Neuron (in vitro differentiated cells): ENCODE data around the gene GPR176.

Source experiments
- H2AFZ ChIP-seq: one replicate; pipeline ENCODE4 v1.6.1; 2013; ENCODE audit warnings: low read depth, mild to moderate bottlenecking, inconsistent platforms, low read length, moderate library complexity
- H3K27me3 ChIP-seq: one replicate; pipeline ENCODE4 v1.6.1; 2013; ENCODE audit warnings: low read length; ENCODE audit not compliant: insufficient read depth
- H3K36me3 ChIP-seq: one replicate; pipeline ENCODE4 v1.6.1; 2013; ENCODE audit warnings: low read length; ENCODE audit not compliant: insufficient read depth
- H3K4me1 ChIP-seq: one replicate; pipeline ENCODE4 v1.6.1; 2013; ENCODE audit warnings: low read length; ENCODE audit not compliant: insufficient read depth
- H3K4me3 ChIP-seq: 2 replicates; pipeline ENCODE4 v1.5.1; 2013; ENCODE audit warnings: mild to moderate bottlenecking, low read length, moderate library complexity
- H3K9me3 ChIP-seq: one replicate; pipeline ENCODE4 v1.6.1; 2013; ENCODE audit warnings: low read length

Gene GPR176

DNA sequence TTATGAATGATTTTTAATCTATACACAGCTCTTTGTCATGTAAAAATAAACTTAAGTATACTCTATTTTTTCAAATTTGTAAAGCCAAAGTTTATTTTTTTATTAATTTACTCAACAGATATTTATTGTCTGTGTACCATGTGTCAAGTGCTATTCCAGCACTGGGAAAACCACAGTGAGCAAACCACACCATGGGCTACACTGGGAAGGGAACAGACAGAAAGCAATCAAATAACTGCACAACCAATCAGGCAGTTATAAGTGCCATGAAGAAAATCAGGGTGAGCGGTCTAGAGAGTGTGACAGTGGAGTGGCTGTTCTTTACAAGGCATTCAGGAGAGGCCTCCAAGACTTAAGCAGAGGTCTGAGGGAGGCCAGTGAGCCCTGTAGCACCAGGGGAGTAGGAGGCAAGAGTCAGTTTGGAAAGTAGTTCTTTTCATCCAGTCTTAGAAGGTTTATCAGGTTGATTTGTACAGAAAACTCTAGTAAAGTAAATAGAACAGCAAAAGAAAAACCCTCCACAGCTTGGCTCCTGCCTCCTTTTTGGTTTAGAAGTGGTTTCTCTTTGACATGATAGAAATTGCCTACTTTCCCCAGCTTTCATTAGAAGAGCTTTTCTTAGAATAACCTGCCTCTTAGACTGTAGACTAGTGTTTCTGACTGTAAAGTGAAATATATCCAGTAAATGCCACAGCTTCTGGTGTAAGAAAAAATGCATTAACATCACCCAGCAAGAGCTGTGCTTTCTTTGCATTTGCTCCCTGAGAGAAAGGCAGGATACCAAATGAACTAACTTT lies 27.5 kb upstream of the GPR176 start:
- Histone ChIP-seq H2AFZ (no peak overlapping the region), H3K27me3 (no peaks in the 10 kb centered on the region), H3K9me3 (peaks cover 19% of the 10 kb centered on the region), H3K4me3 (no peak overlapping the region), H3K4me1 (no peaks in the 10 kb centered on the region), H3K36me3 (peaks cover 70% of the 10 kb centered on the region)

DNA sequence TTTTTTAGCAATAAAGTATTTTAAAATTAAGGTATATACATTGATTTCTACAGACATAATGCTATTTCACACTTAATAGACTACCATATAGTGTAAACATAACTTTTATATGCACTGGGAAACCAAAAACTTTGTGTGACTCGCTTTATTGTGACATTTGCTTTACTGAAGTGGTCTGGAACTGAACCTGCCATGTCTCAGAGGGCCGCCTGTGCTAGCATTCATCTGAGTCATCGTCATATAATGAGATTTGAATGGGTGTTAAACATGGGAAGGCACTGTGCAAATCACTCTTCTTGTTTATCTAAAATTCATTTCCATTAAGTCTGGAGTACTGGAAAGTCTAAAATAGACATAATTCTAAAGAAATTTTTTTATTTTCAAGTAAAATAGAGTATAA lies 26.8 kb upstream of the GPR176 start:
- H3K9me3 ChIP-seq: peaks cover 17% of the 10 kb centered on the region
- no peak overlapping the region for H3K4me3 ChIP-seq
- no peaks in the 10 kb centered on the region for H3K27me3 ChIP-seq
- no peaks in the 10 kb centered on the region for H3K4me1 ChIP-seq
- H3K36me3 ChIP-seq: peaks cover 69% of the 10 kb centered on the region
- H2AFZ ChIP-seq: no peak overlapping the region

DNA sequence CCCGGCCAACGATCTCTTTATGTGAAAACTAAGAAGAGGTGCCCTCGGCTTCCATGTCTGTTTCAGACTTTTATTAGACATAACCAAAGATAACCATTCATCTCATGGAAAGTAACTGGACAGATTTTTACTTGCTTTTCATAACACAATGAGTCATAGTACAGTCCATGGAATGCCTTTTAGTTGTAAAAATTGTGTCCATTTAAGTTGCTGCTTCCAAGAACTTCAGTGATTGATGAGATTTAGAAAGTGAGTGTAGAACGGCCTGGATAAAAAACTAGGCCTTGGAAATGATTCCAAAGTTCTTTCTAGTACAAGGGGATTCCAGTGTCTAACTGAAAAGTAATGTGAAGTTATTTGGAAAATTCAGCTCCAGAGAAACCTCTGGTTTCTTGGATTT lies 24.7 kb upstream of the GPR176 start:
- Histone ChIP-seq H3K4me3 (no peak overlapping the region), H3K9me3 (peaks cover 18% of the 10 kb centered on the region), H3K27me3 (no peaks in the 10 kb centered on the region), H3K36me3 (peaks cover 66% of the 10 kb centered on the region), H3K4me1 (peaks cover 5% of the 10 kb centered on the region), H2AFZ (no peak overlapping the region)

DNA sequence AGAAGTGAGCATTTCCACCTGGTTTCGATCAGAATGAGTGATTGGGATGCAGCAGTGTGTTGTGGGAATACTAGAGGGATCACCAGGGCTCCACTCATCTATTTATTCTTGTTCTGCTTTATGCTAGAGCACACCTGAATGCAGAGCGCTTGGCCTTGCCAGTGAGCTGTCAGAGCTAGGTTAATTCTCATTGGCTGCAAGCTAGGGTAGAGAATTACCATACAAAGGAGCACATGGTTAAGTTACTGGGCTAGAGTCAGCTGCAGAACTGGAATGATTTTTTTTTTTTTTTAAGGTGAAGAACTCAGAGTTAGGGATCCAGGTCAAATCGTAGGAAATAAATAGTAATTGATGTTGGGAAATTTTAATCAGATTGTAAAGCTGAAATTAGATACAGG lies 22.7 kb upstream of the GPR176 start:
- Histone ChIP-seq H2AFZ (no peak overlapping the region), H3K27me3 (no peaks in the 10 kb centered on the region), H3K36me3 (peaks cover 65% of the 10 kb centered on the region), H3K9me3 (peaks cover 18% of the 10 kb centered on the region), H3K4me1 (peaks cover 10% of the 10 kb centered on the region), H3K4me3 (no peak overlapping the region)

DNA sequence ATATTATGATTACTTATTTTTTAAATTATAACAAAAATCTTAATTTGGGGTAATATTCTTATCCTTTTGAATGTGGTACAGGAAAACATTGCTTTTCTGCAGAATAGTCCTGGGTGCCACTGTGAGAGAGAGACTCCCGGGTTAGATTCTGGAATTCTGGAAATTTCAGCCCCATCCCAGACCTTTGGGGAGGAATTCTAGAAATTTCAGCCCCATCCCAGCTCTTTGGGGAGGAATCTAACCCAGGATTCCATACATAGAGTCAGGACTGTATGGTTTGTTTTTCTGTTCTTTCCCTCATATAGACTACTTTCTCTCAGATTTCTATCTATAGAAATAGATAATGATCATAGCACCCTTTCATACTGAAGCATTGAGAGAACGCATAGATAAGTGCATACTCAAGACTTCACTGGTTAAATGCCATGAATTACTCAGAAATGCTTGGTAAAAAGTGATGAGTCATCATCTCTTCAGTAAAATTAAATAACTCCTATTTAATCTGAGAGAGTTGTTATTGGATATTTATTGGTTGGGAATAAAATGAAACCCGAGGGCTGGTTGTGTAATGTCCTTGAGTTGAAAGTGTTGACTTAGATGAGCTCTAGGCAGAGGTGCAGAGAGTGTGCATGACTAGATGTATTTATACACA lies 22.2 kb upstream of the GPR176 start:
- Histone ChIP-seq H3K4me1 (peaks cover 10% of the 10 kb centered on the region), H3K36me3 (peaks cover 65% of the 10 kb centered on the region), H3K4me3 (no peak overlapping the region), H3K9me3 (peaks cover 18% of the 10 kb centered on the region), H3K27me3 (no peaks in the 10 kb centered on the region), H2AFZ (no peak overlapping the region)

DNA sequence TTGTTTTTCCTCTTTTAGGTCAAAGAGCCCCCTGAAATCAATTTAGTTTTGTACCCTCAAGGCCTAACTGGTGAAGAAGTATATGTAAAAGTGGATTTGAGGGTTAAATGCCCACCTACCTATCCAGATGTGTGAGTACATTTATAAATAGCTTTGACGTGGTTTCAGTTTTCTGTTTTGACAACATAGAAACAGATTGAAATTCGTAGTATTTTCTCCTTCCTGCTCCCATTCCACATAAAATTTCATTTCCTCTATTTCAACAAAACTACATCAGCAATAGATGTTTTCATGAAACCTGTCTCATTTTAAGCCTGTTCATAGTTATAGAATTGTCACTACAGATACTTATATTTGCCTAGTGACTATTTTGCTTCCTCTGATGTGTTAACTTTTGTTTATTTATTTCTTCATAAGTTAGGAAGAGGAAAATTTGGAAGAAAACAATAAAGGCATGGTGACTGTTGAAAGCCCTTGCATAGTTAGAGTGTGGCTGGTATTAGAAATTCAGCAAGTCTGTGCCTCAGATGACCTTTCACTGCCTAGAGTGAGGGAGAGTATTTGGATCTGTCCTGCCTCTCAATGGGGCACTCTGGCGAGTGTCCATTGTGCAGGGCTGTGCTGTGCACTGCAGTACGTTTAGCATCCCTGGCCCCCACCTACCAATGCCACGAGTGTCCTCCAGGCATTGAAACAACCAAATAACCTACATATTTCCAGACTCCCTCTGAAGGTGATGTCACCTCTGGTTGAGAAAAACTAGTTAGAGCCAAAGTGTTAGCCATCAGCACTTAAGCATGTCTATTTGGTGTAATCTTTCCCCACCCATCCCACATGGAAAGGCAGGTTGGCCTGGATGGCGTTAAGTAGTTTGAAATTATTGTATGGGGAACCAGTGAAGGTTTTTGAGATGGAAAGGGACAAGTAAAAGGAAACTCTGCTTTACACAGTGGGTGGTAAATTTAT lies 19.7 kb upstream of the GPR176 start:
- Histone ChIP-seq H3K4me1 (peaks cover 11% of the 10 kb centered on the region), H2AFZ (no peak overlapping the region), H3K36me3 (peaks cover 48% of the 10 kb centered on the region), H3K4me3 (no peak overlapping the region), H3K27me3 (no peaks in the 10 kb centered on the region), H3K9me3 (peaks cover 7% of the 10 kb centered on the region)

DNA sequence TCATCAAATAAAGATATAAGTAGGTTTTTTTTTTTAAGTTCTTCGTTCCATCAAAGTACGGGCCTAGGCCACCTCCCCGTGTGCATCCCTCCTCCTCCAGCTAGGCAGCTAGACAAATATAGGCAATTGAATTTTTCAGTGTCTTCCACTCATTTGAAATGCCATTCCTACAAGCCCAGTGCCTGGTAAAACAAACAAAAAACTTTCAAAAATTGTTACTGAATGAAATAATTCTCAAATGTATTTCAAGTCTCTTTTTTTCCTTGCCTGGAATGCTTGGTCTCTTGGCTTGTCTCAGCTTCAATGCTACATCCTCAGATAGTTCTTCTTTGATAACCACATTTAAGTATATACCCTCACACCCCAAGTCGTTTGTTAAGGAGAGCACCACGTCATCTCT lies 17.6 kb upstream of the GPR176 start:
- Histone ChIP-seq H3K4me3 (no peak overlapping the region), H2AFZ (no peak overlapping the region), H3K9me3 (peaks cover 3% of the 10 kb centered on the region), H3K36me3 (peaks cover 31% of the 10 kb centered on the region), H3K4me1 (peaks cover 15% of the 10 kb centered on the region), H3K27me3 (no peaks in the 10 kb centered on the region)

DNA sequence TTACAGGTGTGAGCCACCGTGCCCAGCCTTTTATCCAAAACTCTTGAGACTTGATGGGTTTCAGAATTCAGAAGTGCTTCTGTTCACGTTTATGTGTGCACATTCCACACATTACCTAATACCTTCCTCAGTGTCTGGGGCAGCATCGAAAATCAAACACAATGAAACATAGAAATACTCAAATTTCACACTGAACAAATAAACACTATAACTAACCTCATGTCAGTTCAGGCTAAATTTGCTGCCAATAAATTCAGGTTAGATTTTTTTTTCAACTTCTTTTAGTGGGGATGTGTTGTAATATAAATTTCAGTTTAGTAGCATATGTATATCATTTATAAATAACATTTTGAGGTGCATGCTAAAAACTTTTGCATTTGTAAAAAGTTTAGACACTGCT lies 16.6 kb upstream of the GPR176 start:
- Histone ChIP-seq H3K27me3 (no peaks in the 10 kb centered on the region), H3K4me1 (peaks cover 15% of the 10 kb centered on the region), H2AFZ (no peak overlapping the region), H3K4me3 (no peak overlapping the region), H3K36me3 (peaks cover 25% of the 10 kb centered on the region), H3K9me3 (peaks cover 3% of the 10 kb centered on the region)

DNA sequence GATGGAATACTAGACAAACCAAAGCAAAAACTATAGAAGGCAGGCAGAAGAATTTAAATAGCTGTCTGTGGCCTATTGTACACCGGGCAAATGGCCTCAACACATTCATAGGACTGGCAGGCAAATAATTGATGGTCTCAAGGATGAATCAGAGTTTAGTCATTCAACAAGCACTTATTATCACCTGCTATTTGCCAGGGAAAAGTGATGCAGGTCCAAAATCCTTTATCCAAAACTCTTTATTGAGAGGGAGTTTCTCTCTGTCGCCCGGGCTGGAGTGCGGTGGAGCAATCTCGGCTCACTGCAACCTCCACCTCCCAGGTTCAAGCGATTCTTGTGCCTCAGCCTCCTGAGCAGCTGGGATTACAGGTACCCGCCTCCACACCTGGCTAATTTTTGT lies 16.1 kb upstream of the GPR176 start:
- Histone ChIP-seq H2AFZ (no peak overlapping the region), H3K4me3 (no peak overlapping the region), H3K4me1 (peaks cover 15% of the 10 kb centered on the region), H3K27me3 (no peaks in the 10 kb centered on the region), H3K36me3 (peaks cover 20% of the 10 kb centered on the region), H3K9me3 (peaks cover 3% of the 10 kb centered on the region)

DNA sequence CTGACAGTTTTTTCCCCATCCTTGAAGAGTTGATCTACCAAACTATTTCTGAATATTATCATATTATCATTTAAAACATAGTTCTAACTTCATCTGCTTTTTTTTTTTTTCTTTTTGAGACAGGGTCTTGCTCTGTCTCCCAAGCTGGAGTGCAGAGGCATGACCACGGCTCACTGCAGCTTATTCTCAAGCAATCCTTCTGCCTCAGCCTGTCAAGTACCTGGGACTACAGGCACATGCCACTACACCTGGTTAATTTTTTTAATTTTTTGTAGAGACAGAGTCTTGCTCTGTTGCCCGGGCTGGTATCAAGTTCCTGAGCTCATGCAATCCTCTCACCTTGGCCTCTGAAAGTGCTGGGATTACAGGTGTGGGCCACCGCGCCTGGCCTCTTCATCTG lies 15.2 kb upstream of the GPR176 start:
- H3K4me3 ChIP-seq: peak overlapping the region; percentile 86
- no peaks in the 10 kb centered on the region for H3K27me3 ChIP-seq
- H3K9me3 ChIP-seq: peaks cover 2% of the 10 kb centered on the region
- H2AFZ ChIP-seq: no peak overlapping the region
- peaks cover 13% of the 10 kb centered on the region for H3K36me3 ChIP-seq
- H3K4me1 ChIP-seq: peaks cover 15% of the 10 kb centered on the region

DNA sequence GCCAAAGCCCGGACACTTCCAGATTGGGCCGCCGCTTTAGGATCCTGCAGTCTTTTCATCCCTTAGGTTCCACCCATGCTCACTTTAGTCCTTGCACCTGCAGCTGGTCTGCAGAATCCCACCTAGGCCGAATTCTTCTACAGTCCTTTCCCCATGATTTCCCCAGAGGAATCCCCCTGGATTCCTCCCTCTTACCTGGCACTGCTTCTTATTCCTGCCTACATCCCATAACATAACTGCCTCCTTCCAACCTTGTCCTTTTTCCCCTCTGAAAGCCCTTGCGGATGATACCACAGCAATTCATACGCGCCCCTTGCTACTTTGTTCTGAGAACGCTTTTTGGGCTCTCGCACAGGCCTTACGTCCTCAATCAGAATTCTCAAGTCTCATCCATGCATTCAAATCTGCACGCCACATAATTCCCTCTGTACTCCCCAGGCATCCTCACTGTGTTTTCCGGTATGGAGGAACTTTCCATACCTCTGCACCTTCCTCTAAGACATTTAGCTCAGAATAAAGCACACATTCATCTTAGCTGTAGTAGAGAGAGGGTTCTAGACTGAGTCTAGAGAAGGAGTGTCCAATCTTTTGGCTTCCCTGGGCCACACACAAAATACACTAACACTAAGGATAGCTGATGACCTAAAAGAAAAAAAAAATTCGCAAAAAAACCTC lies 14.5 kb upstream of the GPR176 start:
- H3K27me3 ChIP-seq: peaks cover 1% of the 10 kb centered on the region
- peaks cover 13% of the 10 kb centered on the region for H3K36me3 ChIP-seq
- peak overlapping the region; percentile 88 for H2AFZ ChIP-seq
- peaks cover 2% of the 10 kb centered on the region for H3K9me3 ChIP-seq
- peak overlapping the region; percentile 86 for H3K4me3 ChIP-seq
- peaks cover 8% of the 10 kb centered on the region for H3K4me1 ChIP-seq

DNA sequence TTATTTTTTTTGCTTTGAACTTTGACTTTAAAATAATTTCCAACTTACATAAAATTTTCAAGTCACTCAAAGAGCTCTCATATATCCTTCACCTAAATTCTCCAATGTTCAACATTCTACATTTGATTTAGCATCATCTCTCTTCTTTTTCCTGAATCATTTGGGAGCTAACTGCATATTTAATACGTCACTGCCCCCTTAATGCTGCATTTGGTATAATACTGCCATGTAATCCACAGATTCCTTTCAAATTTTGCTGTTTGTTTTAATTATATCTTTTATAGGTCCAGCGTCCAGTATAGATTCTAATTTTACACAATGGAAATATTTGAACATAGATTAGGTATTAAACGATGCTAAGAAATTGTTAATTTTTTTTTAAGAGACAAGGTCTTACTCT lies 11.5 kb upstream of the GPR176 start:
- no peak overlapping the region for H3K4me3 ChIP-seq
- peaks cover 2% of the 10 kb centered on the region for H3K9me3 ChIP-seq
- H3K4me1 ChIP-seq: peaks cover 6% of the 10 kb centered on the region
- H2AFZ ChIP-seq: no peak overlapping the region
- H3K27me3 ChIP-seq: peaks cover 3% of the 10 kb centered on the region
- H3K36me3 ChIP-seq: peaks cover 6% of the 10 kb centered on the region
